ENCODE results near the gene SLC52A1.

SLC52A1 gene

DNA sequence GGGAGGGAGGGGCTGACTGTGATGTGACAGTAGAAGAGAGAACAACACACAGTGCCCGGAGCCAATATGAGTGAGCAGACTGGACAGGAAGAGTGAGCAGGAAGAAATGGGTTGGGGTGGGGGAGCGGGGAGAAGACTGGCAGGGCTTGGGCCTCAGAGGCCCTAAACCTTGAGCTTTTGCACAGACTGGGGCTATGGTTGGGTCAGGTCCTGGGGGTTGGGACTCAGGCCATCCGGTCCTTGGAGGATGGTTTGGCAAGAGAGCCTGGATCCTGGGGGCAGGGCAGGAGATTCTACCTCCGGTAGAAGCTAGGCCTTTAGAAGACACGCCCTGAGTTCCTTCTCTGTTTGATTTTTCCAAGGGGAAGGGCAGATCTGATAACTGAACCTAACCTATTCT is 48.8 kb downstream of the SLC52A1 start:
- peaks cover 0 to 8% of the 10 kb centered on the region in 2 donors for H3K4me1 ChIP-seq (ENCODE audit: control insufficient read depth in 2 of 2, insufficient read depth in 1 of 2, low read depth in 1 of 2, low read length in 2 of 2)
- peak overlapping the region; percentile 73 for H2BK5ac ChIP-seq (ENCODE audit: low read length)
- H4K91ac ChIP-seq (ENCODE audit: low read depth, low read length, poor library complexity) = no peak overlapping the region
- no peak overlapping the region for H2AK5ac ChIP-seq (ENCODE audit: low read depth, low read length)
- no CpG with 5 or more reads among the region's 5 CpGs for WGBS, 2 donors (ENCODE audit: extremely low coverage in 2 of 2, insufficient read length in 2 of 2, insufficient replicate concordance in 1 of 2)
- no peak overlapping the region for H3K4me3 ChIP-seq (ENCODE audit: low read length in 2 of 2)
- peaks cover 0 to 46% (median 7%) of the 10 kb centered on the region in 3 experiments for H3K27me3 ChIP-seq (ENCODE audit: control insufficient read depth in 3 of 3, insufficient read depth in 3 of 3, low read depth in 1 of 3, low read length in 3 of 3)
- H2BK12ac ChIP-seq (ENCODE audit: low read length) = no peak overlapping the region
- H3K14ac ChIP-seq (ENCODE audit: low read length) = no peak overlapping the region
- no peaks in the 10 kb centered on the region for H3K36me3 ChIP-seq (replicated peaks in 1 of 2; ENCODE audit: control insufficient read depth in 2 of 2, insufficient read depth in 2 of 2, low read length in 2 of 2)
- peak overlapping the region; percentile 83 for H2AFZ ChIP-seq (ENCODE audit: low read length)
- H3K79me1 ChIP-seq (ENCODE audit: low read depth, low read length) = no peaks in the 10 kb centered on the region
- no peaks in the 10 kb centered on the region for H3K9me3 ChIP-seq (replicated peaks in 1 of 2; ENCODE audit: control insufficient read depth in 2 of 2, insufficient read depth in 1 of 2, low read depth in 1 of 2, low read length in 2 of 2)
- peak overlapping the region; percentile 9 for H3K9ac ChIP-seq (ENCODE audit: low read depth, low read length, poor library complexity)
- H2BK120ac ChIP-seq (ENCODE audit: low read depth, low read length) = no peak overlapping the region
- H3K18ac ChIP-seq (ENCODE audit: low read length) = no peak overlapping the region
- H3K4ac ChIP-seq (ENCODE audit: low read length) = no peak overlapping the region
- DNase-seq (ENCODE audit: low spot score) = no peak
- H4K8ac ChIP-seq (ENCODE audit: low read depth, low read length) = no peak overlapping the region
- no peak overlapping the region for H2BK15ac ChIP-seq (ENCODE audit: low read length)
- no peak overlapping the region for H3K23ac ChIP-seq (ENCODE audit: low read depth, low read length, poor library complexity)
- peak overlapping the region; percentile 85 for H3K4me2 ChIP-seq (ENCODE audit: insufficient read depth, low read length, poor library complexity, severe bottlenecking)
- no peak overlapping the region for H3K27ac ChIP-seq (replicated peaks; ENCODE audit: low read length)

All from neuronal stem cell (in vitro differentiated cells).